ENCODE data around the gene HRH4. TPM values are rescaled to one million over a fixed set of nuclear protein-coding genes. Genes with fewer than 3 reads are reported as not detected.
A peak's percentile ranks its signal among the peaks of the same experiment; 100 is the strongest.

Gene HRH4
- total RNA-seq, 1 donor from 2014 or later: 0.07 TPM

- Mint-ChIP-seq H3K27me3 (ENCODE audit: low read depth) (no peaks in the 10 kb centered on the region), H3K27ac (ENCODE audit: unreplicated experiment) (no peak overlapping the region), H3K36me3 (ENCODE audit: low read depth) (no peaks in the 10 kb centered on the region), H3K9me3 (no peaks in the 10 kb centered on the region), H3K4me1 (peaks cover 8% of the 10 kb centered on the region), H3K4me3 (no peak overlapping the region)
- DNase-seq (ENCODE audit: low read depth, low spot score): no peak
- TF ChIP-seq CTCF (conservative IDR thresholded peaks at IDR 0.05): no peak
These were observed 25.2 kb downstream of the HRH4 start for GRCh38 chr18:24485681-24486080.

- H3K4me3 Mint-ChIP-seq: no peak overlapping the region
- no peaks in the 10 kb centered on the region for H3K27me3 Mint-ChIP-seq (ENCODE audit: low read depth)
- H3K27ac Mint-ChIP-seq (ENCODE audit: unreplicated experiment): no peak overlapping the region
- no peaks in the 10 kb centered on the region for H3K36me3 Mint-ChIP-seq (ENCODE audit: low read depth)
- H3K9me3 Mint-ChIP-seq: no peaks in the 10 kb centered on the region
- DNase-seq (ENCODE audit: low read depth, low spot score): no peak
- no peak for TF ChIP-seq CTCF (conservative IDR thresholded peaks at IDR 0.05)
- peaks cover 10% of the 10 kb centered on the region for H3K4me1 Mint-ChIP-seq
These were observed 26.2 kb downstream of the HRH4 start for GRCh38 chr18:24486684-24487083.

- Mint-ChIP-seq H3K4me3 (no peak overlapping the region), H3K36me3 (ENCODE audit: low read depth) (no peaks in the 10 kb centered on the region), H3K4me1 (peaks cover 19% of the 10 kb centered on the region), H3K27me3 (ENCODE audit: low read depth) (no peaks in the 10 kb centered on the region), H3K27ac (ENCODE audit: unreplicated experiment) (no peak overlapping the region), H3K9me3 (peaks cover 4% of the 10 kb centered on the region)
- TF ChIP-seq CTCF (conservative IDR thresholded peaks at IDR 0.05): peak; percentile 87
- peak; percentile 33 for DNase-seq (ENCODE audit: low read depth, low spot score)
These were observed 28.5 kb downstream of the HRH4 start for GRCh38 chr18:24488824-24489493.

- no peaks in the 10 kb centered on the region for H3K27me3 Mint-ChIP-seq (ENCODE audit: low read depth)
- TF ChIP-seq CTCF (conservative IDR thresholded peaks at IDR 0.05): no peak
These were observed 30.1 kb downstream of the HRH4 start for GRCh38 chr18:24490539-24490938.

GRCh38 chr18:24491927-24492834, 31.7 kb downstream of the HRH4 start:
- TF ChIP-seq CTCF (conservative IDR thresholded peaks at IDR 0.05): no peak
- DNase-seq (ENCODE audit: low read depth, low spot score): no peak
- H3K4me3 Mint-ChIP-seq: no peak overlapping the region

More at GRCh38 chr18:24490539-24490938, 30.1 kb downstream of the HRH4 start:
- Mint-ChIP-seq H3K36me3 (ENCODE audit: low read depth) (no peaks in the 10 kb centered on the region), H3K9me3 (peaks cover 4% of the 10 kb centered on the region), H3K4me1 (peaks cover 19% of the 10 kb centered on the region), H3K27ac (ENCODE audit: unreplicated experiment) (no peak overlapping the region), H3K4me3 (no peak overlapping the region)
- no peak for DNase-seq (ENCODE audit: low read depth, low spot score)

More at GRCh38 chr18:24491927-24492834, 31.7 kb downstream of the HRH4 start:
- no peaks in the 10 kb centered on the region for H3K27me3 Mint-ChIP-seq (ENCODE audit: low read depth)
- H3K36me3 Mint-ChIP-seq (ENCODE audit: low read depth): no peaks in the 10 kb centered on the region
- H3K4me1 Mint-ChIP-seq: peaks cover 19% of the 10 kb centered on the region
- no peak overlapping the region for H3K27ac Mint-ChIP-seq (ENCODE audit: unreplicated experiment)
- peaks cover 4% of the 10 kb centered on the region for H3K9me3 Mint-ChIP-seq

All from neural crest cell (in vitro differentiated cells).